Ovary (tissue), 9 donors: ENCODE results near the gene SPACA7. TPM values are rescaled to one million over a fixed set of nuclear protein-coding genes. Genes with fewer than 3 reads are reported as not detected.

Experiments used
- DNase-seq, 5 donors: peaks; one replicate each; pipeline ENCODE4 v3.0.0-alpha.2; 2019 to 2020
- H3K27ac ChIP-seq, 2 donors: fragments of 200-600 bp; one replicate each; pipeline versions ENCODE4 v1.5.1 to v1.8.0; 2019 to 2022
- H3K27me3 ChIP-seq: fragments of 200-600 bp; one replicate; pipeline ENCODE4 v1.8.0; 2022
- H3K36me3 ChIP-seq: fragments of 200-600 bp; sonication (generic); one replicate; pipeline ENCODE4 v1.5.1; 2019
- H3K4me1 ChIP-seq: one replicate; pipeline ENCODE4 v1.8.1; 2013; ENCODE audit warnings: mild to moderate bottlenecking, moderate library complexity; ENCODE audit not compliant: insufficient read depth
- H3K4me3 ChIP-seq: fragments of 200-600 bp; sonication (generic); one replicate; pipeline ENCODE4 v1.5.1; 2017
- H3K9me3 ChIP-seq, 2 donors: fragments of 200-600 bp in 1 of 2; sonication (generic) in 1 of 2; one replicate each; pipeline versions ENCODE4 v1.5.1 to v1.8.1; 2013 to 2019; ENCODE audit warnings: mild to moderate bottlenecking in 1 of 2, moderate library complexity in 1 of 2
- CTCF ChIP-seq, 3 donors: fragments of 450-650 bp in 2 of 3; fragments of 200-600 bp in 1 of 3; IDR thresholded peaks; one replicate each; pipeline versions ENCODE4 v1.5.1 to v1.8.0; 2016 to 2022; ENCODE audit warnings: antibody characterized with exemption in 3 of 3, mild to moderate bottlenecking in 1 of 3
- EP300 ChIP-seq: sonication (generic); formaldehyde crosslinking; IDR thresholded peaks from one replicate; pipeline ENCODE4 v1.6.1; 2017; ENCODE audit warnings: antibody characterized with exemption
- POLR2A ChIP-seq: fragments of 450-650 bp; IDR thresholded peaks from one replicate; pipeline ENCODE4 v1.6.1; 2017; ENCODE audit warnings: antibody characterized with exemption, mild to moderate bottlenecking, moderate library complexity
- WGBS, 3 donors: extraction: QIAGEN DNeasy Blood & Tissue Kit in 1 of 3; methylation state at CpG; one replicate each; pipeline versions ENCODE4 v1.1.5 to v1.1.7; 2013 to 2017; 5-methylcytosine and 5-hydroxymethylcytosine counted together
- intact Hi-C, 4 donors: fragments of 100-400 bp; cut with DNase I; formaldehyde crosslinking; loops; one replicate each; pipeline versions ENCODE4 v1.11.0 to v1.15.1; 2022 to 2023
- polyA plus RNA-seq, 2 donors: library from polyadenylated mRNA; stranded (reverse); fragments of 200-250 nt in 1 of 2; fragments of 350-450 nt in 1 of 2; fragmentation: Illumina TruSeq in 1 of 2; extraction: RNeasy Lipid Tissue Mini Kit (QIAGEN cat#74804) in 1 of 2; gene quantifications; one replicate each; pipeline ENCODE4 v1.2.3, GENCODE V29; 2013 to 2014
- total RNA-seq, 7 donors: library from RNA; depleted of rRNA in 2 of 7; stranded (reverse); fragments of >200 nt in 2 of 7; fragmentation: NEBNext Ultra II Directional in 3 of 7; extraction: Animal tissue kit (Norgen Biotek cat#: 25700) in 3 of 7; gene quantifications; one replicate each; pipeline versions ENCODE4 v1.1.0 to v1.2.4, GENCODE V29; 2016 to 2023
- donor health status: DM: no; HTN: no; CAD: no; lungs with moderate emphysema.
- donor health status: DM: no; HTN: no; CAD: no.
- donor health status: Bipolar disorder and iron deficiency.
- donor health status: DM: yes; HTN: yes; CAD: no.
- donor health status: DM: no; HTN: no; CAD: no.
- donor health status: DM: yes; HTN: yes; CAD: no.

Gene SPACA7
- total and polyA plus RNA-seq, 9 donors: not detected

DNA sequence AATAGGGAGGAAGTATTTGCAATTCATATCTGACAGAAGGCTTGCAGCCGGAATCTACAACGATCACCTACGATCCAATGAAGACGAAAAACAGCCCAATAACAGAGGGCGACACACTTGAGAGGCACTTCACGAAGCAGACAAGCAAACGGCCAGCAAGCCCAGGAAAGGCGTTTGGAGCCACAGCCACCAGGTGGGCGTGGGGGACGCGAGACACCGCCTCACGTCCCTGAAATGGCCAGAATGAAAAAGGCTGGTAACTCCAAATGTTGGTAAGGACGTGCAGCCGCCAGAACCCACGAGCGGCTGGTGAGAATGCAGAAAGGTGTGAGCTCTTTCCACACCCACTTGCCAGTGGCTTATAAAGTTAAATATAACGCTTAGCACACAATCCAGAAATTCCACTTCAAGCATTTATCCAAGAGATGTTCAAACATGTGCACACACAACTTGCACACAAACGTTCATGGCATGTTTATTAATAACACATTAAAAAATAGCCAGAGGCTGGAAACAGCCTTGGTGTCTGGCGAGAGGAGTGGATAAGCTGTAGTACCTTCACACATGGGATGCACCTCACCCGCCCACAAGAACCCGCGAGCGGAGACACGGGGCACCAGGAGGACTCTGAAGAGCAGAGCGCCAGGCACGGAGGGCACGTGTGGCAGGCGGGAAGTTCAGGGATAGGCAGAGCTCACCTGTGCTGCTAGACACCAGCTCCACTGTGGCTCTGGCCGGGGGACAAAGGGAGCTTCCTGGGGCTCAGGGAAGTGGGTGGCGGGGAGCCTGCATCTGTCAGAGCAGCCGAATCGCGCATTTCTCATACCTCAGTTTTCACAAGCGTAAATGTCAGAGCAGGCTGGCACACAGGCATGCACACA lies 89.3 kb downstream of the SPACA7 start:
- WGBS, 3 donors: 81 to 87% (median 84%) methylated on average over 35 of the region's 35 CpGs
- peak in 1 of 5 donors; percentile 7 for DNase-seq
- H3K4me3 ChIP-seq: no peak overlapping the region
- TF ChIP-seq POLR2A (no peak), EP300 (no peak), CTCF (IDR thresholded peaks at IDR 0.05) (no peak)
- no peak overlapping the region for H3K27ac ChIP-seq
- H3K27me3 ChIP-seq: no peaks in the 10 kb centered on the region
- no peaks in the 10 kb centered on the region for H3K9me3 ChIP-seq
- H3K4me1 ChIP-seq: no peaks in the 10 kb centered on the region
- intact Hi-C loops: no loop called here
- no peaks in the 10 kb centered on the region for H3K36me3 ChIP-seq

- no peak overlapping the region for H3K27ac ChIP-seq
- peak in 1 of 5 donors; percentile 9 for DNase-seq
- no peaks in the 10 kb centered on the region for H3K9me3 ChIP-seq
- no peaks in the 10 kb centered on the region for H3K36me3 ChIP-seq
- intact Hi-C loops: no loop called here
- H3K27me3 ChIP-seq: no peaks in the 10 kb centered on the region
- H3K4me3 ChIP-seq: no peak overlapping the region
- WGBS, 3 donors: 82 to 88% (median 87%) methylated on average over 33 to 40 of the region's 40 CpGs
- no peak for TF ChIP-seq EP300
- no peak for TF ChIP-seq CTCF (IDR thresholded peaks at IDR 0.05)
- no peaks in the 10 kb centered on the region for H3K4me1 ChIP-seq
Measured at GRCh38 chr13:112466132-112467058, 90.2 kb downstream of the SPACA7 start.

GRCh38 chr13:112467236-112467635 lies 91.1 kb downstream of the SPACA7 start:
- intact Hi-C loops: no loop called here
- no peak for DNase-seq
- Histone ChIP-seq H3K9me3 (no peaks in the 10 kb centered on the region), H3K4me3 (no peak overlapping the region), H3K4me1 (no peaks in the 10 kb centered on the region), H3K36me3 (no peaks in the 10 kb centered on the region), H3K27me3 (no peaks in the 10 kb centered on the region), H3K27ac (no peak overlapping the region)
- WGBS, 3 donors: 85 to 89% (median 86%) methylated on average over 16 to 19 of the region's 19 CpGs
- TF ChIP-seq CTCF (IDR thresholded peaks at IDR 0.05) (no peak), POLR2A (no peak), EP300 (no peak)

GRCh38 chr13:112468069-112468468 lies 91.9 kb downstream of the SPACA7 start:
- no peak for DNase-seq
- WGBS, 3 donors: 85 to 92% (median 91%) methylated on average over 10 of the region's 10 CpGs
- intact Hi-C loops: no loop called here
- no peak overlapping the region for H3K4me3 ChIP-seq
- no peak overlapping the region for H3K27ac ChIP-seq
- H3K4me1 ChIP-seq: no peaks in the 10 kb centered on the region
- TF ChIP-seq EP300 (no peak), POLR2A (no peak), CTCF (IDR thresholded peaks at IDR 0.05) (no peak)
- H3K36me3 ChIP-seq: no peaks in the 10 kb centered on the region
- no peaks in the 10 kb centered on the region for H3K9me3 ChIP-seq
- H3K27me3 ChIP-seq: no peaks in the 10 kb centered on the region
